ENCODE measurements around the gene ZC3HAV1L.
A peak's percentile ranks its signal among the peaks of the same experiment; 100 is the strongest.

Gene ZC3HAV1L

GRCh38 chr7:139004321-139005090 lies 31.3 kb downstream of the ZC3HAV1L start:
- no peak for DNase-seq (ENCODE audit: low read depth, low spot score)
- no peak overlapping the region for H3K4me3 ChIP-seq (ENCODE audit: low read depth, low read length)
- in situ Hi-C loops (cut with HindIII; ENCODE audit: low sequenced_read_pairs): no loop called here
- TF ChIP-seq CTCF (IDR thresholded peaks at IDR 0.05; ENCODE audit: low read depth, low read length): no peak

- in situ Hi-C loops (cut with HindIII; ENCODE audit: low sequenced_read_pairs): no loop called here
- no peak overlapping the region for H3K4me3 ChIP-seq (ENCODE audit: low read depth, low read length)
Observed at GRCh38 chr7:138999414-138999813, 36.4 kb downstream of the ZC3HAV1L start.

GRCh38 chr7:138992052-138992531 lies 43.8 kb downstream of the ZC3HAV1L start:
- TF ChIP-seq CTCF (IDR thresholded peaks at IDR 0.05; ENCODE audit: low read depth, low read length): no peak
- in situ Hi-C loops (cut with HindIII; ENCODE audit: low sequenced_read_pairs): no loop called here

More at GRCh38 chr7:138999414-138999813, 36.4 kb downstream of the ZC3HAV1L start:
- no peak for DNase-seq (ENCODE audit: low read depth, low spot score)
- no peak for TF ChIP-seq CTCF (IDR thresholded peaks at IDR 0.05; ENCODE audit: low read depth, low read length)

GRCh38 chr7:138987686-138988085 lies 48.2 kb downstream of the ZC3HAV1L start:
- no peak for DNase-seq (ENCODE audit: low read depth, low spot score)
- H3K4me3 ChIP-seq (ENCODE audit: low read depth, low read length): no peak overlapping the region
- TF ChIP-seq CTCF (IDR thresholded peaks at IDR 0.05; ENCODE audit: low read depth, low read length): no peak
- in situ Hi-C loops (cut with HindIII; ENCODE audit: low sequenced_read_pairs): no loop called here

More at GRCh38 chr7:138992052-138992531, 43.8 kb downstream of the ZC3HAV1L start:
- H3K4me3 ChIP-seq (ENCODE audit: low read depth, low read length): no peak overlapping the region
- peak; percentile 61 for DNase-seq (ENCODE audit: low read depth, low spot score)

- DNase-seq (ENCODE audit: low read depth, low spot score): no peak
- in situ Hi-C loops (cut with HindIII; ENCODE audit: low sequenced_read_pairs): no loop called here
- H3K4me3 ChIP-seq (ENCODE audit: low read depth, low read length): peak overlapping the region; percentile 46
- no peak for TF ChIP-seq CTCF (IDR thresholded peaks at IDR 0.05; ENCODE audit: low read depth, low read length)
Observed at GRCh38 chr7:138982204-138982623, 53.6 kb downstream of the ZC3HAV1L start.

- H3K4me3 ChIP-seq (ENCODE audit: low read depth, low read length): peak within 1 kb of the TSS; percentile 65
- in situ Hi-C loops (cut with HindIII; ENCODE audit: low sequenced_read_pairs): no loop called here
- peak; percentile 13 for TF ChIP-seq CTCF (IDR thresholded peaks at IDR 0.05; ENCODE audit: low read depth, low read length)
- peak; percentile 48 for DNase-seq (ENCODE audit: low read depth, low spot score)
Observed at GRCh38 chr7:138981332-138982203, 54.3 kb downstream of the ZC3HAV1L start, which contains the start of gene KIAA1549. Gene KIAA1549, minus strand, starts transcription at chr7:138981389. Its CDS starts 120 bp downstream, at chr7:138981269.
